ES-I3 (cell line): ENCODE results near the gene ZNF423.

Experiments
- H3K36me3 ChIP-seq: 2 replicates; pipeline ENCODE4 v1.6.1; 2013; ENCODE audit warnings: mild to moderate bottlenecking, low read length, control low read depth, moderate library complexity; ENCODE audit not compliant: insufficient read depth
- H3K4me1 ChIP-seq: 2 replicates; pipeline ENCODE4 v1.6.1; 2013; ENCODE audit warnings: mild to moderate bottlenecking, control low read depth, low read length; ENCODE audit not compliant: insufficient read depth
- H3K9ac ChIP-seq: 2 replicates; pipeline ENCODE4 v1.6.1; 2013; ENCODE audit warnings: low read depth, mild to moderate bottlenecking, low read length, moderate library complexity
- H3K9me3 ChIP-seq: 2 replicates; pipeline ENCODE4 v1.6.1; 2013; ENCODE audit warnings: mild to moderate bottlenecking, low read length, moderate library complexity; ENCODE audit not compliant: control insufficient read depth, insufficient read depth

The ZNF423 gene

GRCh38 chr16:49848530-49848929, 7.4 kb downstream of the ZNF423 start:
- Histone ChIP-seq H3K36me3 (peaks cover 5% of the 10 kb centered on the region; the same call in 1 of the 2 replicates), H3K9ac (no peak overlapping the region), H3K9me3 (no peaks in the 10 kb centered on the region), H3K4me1 (peaks cover 57% of the 10 kb centered on the region)

- no peaks in the 10 kb centered on the region for H3K9me3 ChIP-seq
- H3K36me3 ChIP-seq = peaks cover 5% of the 10 kb centered on the region; the same call in 1 of the 2 replicates
- H3K4me1 ChIP-seq = peaks cover 44% of the 10 kb centered on the region
- H3K9ac ChIP-seq = no peak overlapping the region
Measured at GRCh38 chr16:49846800-49847199, 9.1 kb downstream of the ZNF423 start.

GRCh38 chr16:49844359-49844758, 11.6 kb downstream of the ZNF423 start:
- Histone ChIP-seq H3K4me1 (peaks cover 35% of the 10 kb centered on the region), H3K9ac (no peak overlapping the region), H3K9me3 (no peaks in the 10 kb centered on the region), H3K36me3 (peaks cover 5% of the 10 kb centered on the region; the same call in 1 of the 2 replicates)

GRCh38 chr16:49843758-49844157, 12.2 kb downstream of the ZNF423 start:
- peaks cover 36% of the 10 kb centered on the region; the same call in 1 of the 2 replicates for H3K4me1 ChIP-seq
- no peaks in the 10 kb centered on the region for H3K9me3 ChIP-seq
- H3K9ac ChIP-seq = no peak overlapping the region
- H3K36me3 ChIP-seq = peaks cover 5% of the 10 kb centered on the region; the same call in 1 of the 2 replicates

GRCh38 chr16:49842972-49843371, 12.9 kb downstream of the ZNF423 start:
- no peak overlapping the region; the same call in 1 of the 2 replicates for H3K9ac ChIP-seq
- peaks cover 39% of the 10 kb centered on the region for H3K4me1 ChIP-seq
- H3K9me3 ChIP-seq = no peaks in the 10 kb centered on the region

DNA sequence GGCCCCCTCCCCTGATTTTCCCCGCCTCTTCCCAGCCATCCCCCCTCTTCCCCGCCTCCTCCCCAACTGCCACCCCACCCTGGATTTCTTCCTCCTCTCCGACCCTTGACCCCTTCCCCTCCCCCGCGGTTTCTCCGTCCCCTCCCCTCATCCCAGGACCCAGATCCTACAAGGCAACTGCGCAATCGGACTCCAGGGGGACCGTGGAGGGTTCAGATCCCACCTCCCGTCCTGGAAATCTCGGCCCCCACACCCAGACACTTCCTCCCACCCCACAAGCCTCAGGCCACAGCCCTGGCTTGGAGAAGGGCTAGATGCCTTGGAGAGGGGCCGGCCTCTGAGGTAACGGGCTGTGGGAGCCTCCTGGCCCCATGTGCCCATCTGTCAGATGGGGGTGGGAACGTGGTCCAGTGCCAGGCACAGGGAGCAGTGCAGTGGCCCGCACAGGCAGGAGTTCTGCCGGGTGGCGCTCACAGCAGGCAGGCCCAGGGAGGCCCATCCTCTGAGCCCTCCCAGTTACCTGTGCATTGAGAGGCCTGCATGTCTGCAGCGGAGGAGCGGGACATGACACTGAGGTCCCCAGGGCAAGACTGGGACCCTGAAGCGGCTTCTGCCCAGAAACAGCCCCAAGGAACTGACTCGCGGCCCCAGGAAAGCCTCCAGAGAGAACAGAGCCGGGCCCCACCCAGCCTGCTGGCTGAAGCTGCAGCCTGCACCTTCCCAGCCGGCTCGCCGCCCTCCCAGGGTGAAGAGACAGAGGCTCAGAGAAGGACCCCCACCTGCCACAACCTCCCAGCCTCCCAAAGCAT, 16.7 kb downstream of the ZNF423 start:
- Histone ChIP-seq H3K9me3 (no peaks in the 10 kb centered on the region), H3K36me3 (no peaks in the 10 kb centered on the region), H3K4me1 (peaks cover 56% of the 10 kb centered on the region), H3K9ac (peak overlapping the region; percentile 53)

More at GRCh38 chr16:49842972-49843371, 12.9 kb downstream of the ZNF423 start:
- H3K36me3 ChIP-seq = peaks cover 5% of the 10 kb centered on the region; the same call in 1 of the 2 replicates

DNA sequence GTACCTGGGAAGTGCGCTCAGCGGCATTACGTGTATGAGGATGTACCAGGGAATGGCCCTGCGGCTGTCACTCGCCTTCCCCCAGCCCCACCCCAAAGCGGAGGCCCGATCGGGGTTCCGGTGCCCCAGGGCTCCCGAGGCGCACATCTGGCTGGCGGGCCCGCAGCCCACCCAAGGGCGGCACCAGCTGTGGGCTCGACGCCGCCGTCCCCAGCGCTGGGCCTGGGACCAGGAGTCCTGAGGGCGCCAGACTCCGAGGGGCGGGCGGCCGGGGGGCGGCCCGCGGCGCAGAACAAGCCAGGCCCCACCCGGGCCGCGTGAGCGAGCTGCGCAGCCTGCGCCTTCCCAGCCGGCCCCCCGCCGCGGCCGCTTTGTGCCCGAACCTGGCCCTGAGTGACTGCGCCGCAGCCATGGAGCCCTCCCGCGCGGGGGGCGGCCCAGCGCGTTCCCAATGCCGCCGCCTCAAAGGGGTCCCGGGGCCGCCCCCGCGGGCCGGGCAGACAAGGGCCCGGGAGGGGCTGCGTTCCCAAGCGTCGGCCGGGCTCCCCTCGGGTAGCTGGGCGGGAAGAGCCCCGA, 17.4 kb downstream of the ZNF423 start:
- H3K9me3 ChIP-seq = no peaks in the 10 kb centered on the region
- peak overlapping the region; percentile 53 for H3K9ac ChIP-seq
- H3K4me1 ChIP-seq = peaks cover 56% of the 10 kb centered on the region
- H3K36me3 ChIP-seq = no peaks in the 10 kb centered on the region

GRCh38 chr16:49837688-49838410, 18.1 kb downstream of the ZNF423 start:
- Histone ChIP-seq H3K9me3 (no peaks in the 10 kb centered on the region), H3K9ac (peak overlapping the region; percentile 53; the same call in 1 of the 2 replicates), H3K4me1 (peaks cover 61% of the 10 kb centered on the region), H3K36me3 (no peaks in the 10 kb centered on the region)

- Histone ChIP-seq H3K4me1 (peaks cover 67% of the 10 kb centered on the region), H3K9me3 (no peaks in the 10 kb centered on the region), H3K9ac (no peak overlapping the region), H3K36me3 (no peaks in the 10 kb centered on the region)
Measured at GRCh38 chr16:49836668-49837067, 19.2 kb downstream of the ZNF423 start.

DNA sequence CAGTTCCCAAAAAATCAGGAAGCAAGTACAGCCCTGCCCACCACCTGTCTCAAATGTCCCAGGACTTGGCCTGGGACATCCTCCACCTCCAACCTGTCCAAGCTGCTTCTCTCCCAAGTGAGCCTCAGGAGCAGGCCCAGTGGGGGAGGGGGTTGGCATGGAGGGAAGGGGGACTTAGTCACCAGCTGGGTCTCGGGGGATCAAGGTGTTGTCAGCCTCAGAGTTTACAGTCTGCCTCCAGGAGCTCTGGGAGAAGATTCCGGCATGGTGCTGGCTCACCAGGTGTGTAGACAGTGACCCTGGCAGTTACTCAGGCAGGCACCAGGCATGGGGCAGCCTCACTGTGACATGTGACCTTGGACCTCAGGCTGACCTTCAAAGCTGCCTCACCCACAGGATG, 19.7 kb downstream of the ZNF423 start:
- Histone ChIP-seq H3K4me1 (peaks cover 67% of the 10 kb centered on the region), H3K36me3 (no peaks in the 10 kb centered on the region), H3K9ac (no peak overlapping the region), H3K9me3 (no peaks in the 10 kb centered on the region)

DNA sequence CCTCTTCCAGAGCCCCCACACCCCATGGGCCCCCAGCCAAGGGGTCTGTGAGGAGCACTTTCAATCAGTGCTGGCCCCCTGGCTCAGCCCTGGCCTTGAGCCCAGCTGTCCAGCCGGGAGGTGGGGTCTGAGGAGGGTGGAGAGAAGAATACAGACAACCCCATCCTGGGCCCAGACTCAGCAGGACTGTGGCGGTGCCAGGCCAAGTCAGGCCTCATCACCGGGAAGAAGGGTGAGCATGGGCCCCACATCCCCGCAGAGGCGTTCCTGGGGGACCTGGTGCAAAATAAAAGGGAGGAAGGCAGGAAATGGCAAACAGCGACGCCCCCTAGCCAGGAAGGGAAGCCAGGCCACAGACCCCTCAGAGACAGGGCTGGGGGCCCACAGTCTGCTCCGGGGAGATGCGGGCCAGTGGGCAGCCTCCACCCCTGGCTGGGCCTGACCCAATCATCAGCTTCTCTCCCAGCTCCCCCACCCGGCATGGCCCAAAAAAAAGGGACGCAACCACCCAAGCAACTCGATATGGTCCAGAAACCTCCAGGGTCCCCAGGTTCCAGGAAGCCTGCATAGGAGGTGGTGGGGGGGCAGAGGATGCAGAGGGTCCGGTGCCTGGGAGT, 20.6 kb downstream of the ZNF423 start:
- H3K9me3 ChIP-seq = no peaks in the 10 kb centered on the region
- peaks cover 64% of the 10 kb centered on the region for H3K4me1 ChIP-seq
- peak overlapping the region; percentile 10; the same call in 1 of the 2 replicates for H3K9ac ChIP-seq
- H3K36me3 ChIP-seq = no peaks in the 10 kb centered on the region

DNA sequence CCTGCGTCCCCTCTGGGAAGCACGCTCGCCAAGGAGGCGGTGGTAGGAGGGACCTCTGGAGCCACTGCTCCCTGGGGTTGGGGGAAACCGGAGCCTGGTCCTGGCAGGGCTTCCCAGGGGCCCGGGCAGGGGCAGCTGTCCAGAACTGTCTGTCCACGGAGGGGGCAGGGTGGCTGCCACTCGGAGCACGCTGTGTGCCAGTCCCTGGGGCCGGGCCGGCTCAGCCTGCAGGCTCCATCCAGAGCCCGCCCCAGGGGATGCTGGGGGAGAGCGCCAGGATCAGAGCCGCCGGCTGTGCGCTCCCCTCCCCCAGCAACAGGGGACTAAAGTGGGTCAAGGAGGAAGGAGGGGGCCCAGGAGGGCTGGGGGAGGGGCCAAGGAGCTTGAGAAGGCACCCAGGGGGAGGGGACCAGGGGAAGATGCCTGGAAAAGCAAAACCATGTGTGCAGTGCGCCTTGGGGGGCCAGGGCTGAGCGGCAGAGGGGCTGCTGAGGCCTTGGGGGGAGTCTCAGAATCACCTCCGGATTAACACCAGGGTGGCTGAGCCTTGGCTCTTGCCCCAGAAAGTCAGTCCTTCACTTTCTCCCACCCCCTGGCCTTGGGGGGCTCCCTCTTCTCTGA, 21.3 kb downstream of the ZNF423 start:
- peaks cover 57% of the 10 kb centered on the region for H3K4me1 ChIP-seq
- H3K36me3 ChIP-seq = no peaks in the 10 kb centered on the region
- no peaks in the 10 kb centered on the region for H3K9me3 ChIP-seq
- peak overlapping the region; percentile 10; the same call in 1 of the 2 replicates for H3K9ac ChIP-seq

DNA sequence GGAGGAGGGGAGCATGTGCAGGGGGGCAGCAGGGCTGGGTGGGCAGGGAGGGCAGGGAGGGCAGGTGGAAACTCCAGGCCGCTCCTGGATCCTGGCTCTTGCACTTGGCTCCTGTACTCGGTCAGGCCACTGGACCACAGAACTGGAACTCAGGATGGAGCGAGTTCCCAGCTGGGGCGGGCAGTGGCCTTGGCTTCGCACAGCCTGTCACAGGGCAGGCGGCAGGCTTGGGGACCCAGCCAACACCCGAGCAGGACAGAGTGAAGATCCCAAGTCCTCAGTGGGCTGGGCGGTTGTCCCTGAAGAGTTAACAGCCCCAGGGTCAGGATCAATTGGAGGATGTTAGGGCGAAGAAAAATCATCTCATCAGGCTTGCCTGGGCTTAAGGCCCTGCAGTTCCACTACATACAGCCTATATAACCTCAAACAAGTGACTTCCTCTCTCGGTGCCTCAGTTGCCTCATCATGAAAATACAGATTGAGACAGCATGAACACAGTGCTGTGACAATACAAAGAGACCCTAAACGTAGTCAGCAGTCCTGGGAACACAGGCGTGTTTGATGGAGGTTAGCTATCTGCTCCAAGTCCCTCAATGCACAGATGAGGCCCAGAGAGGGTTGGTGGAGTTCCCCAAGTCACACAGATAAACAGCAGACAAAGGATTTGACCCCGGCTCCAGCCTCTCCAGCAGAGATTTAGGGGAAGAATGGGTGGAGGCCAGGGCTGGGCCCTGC, 21.9 kb downstream of the ZNF423 start:
- H3K36me3 ChIP-seq = no peaks in the 10 kb centered on the region
- peaks cover 52% of the 10 kb centered on the region for H3K4me1 ChIP-seq

More for the DNA sequence above, 21.9 kb downstream of the ZNF423 start:
- no peak overlapping the region for H3K9ac ChIP-seq
- no peaks in the 10 kb centered on the region for H3K9me3 ChIP-seq
